NAMALWA (cell line): ENCODE data around the gene CPVL.
A peak's percentile ranks its signal among the peaks of the same experiment; 100 is the strongest.

Experiments
- DNase-seq: peaks from one replicate; pipeline ENCODE4 v3.0.0-alpha.2; 2015; ENCODE audit warnings: low spot score

The CPVL gene

DNA sequence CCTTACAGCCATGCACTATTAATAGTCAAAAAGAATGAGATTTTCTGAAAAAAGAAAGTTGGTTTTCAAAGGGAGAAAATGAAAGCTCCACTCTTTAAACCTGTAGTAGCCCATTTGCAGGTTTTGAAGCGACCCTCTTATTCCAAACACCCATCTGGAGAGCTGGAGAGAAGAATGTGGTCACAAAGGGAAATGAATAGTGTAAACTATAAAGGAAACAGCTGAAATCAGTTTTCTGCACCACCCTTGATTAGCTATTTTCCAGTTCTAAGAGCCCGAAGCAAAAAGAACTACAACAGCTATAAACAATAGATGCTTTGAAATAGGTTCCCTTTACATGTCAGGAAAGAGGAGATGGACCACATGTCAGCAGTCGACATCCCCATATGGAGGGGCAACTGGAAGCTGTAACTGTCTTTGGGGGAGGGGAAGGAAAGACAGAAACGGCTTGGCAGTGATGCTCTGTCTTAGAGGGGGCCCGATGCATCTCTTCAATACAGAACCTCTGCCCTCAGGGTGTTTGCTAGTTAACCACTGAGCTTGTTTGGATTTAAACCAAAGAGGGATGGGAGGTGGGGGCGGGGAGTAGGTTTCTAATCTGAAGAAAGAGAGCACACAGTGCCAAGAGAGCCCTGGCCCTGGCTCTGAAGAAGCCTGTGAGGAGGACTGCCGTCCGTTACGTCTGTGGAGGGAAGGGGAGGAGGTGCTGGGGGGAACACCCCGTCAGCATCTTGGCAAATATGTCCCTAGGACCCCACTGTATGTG, 55.3 kb downstream of the CPVL start:
- DNase-seq = no peak

DNA sequence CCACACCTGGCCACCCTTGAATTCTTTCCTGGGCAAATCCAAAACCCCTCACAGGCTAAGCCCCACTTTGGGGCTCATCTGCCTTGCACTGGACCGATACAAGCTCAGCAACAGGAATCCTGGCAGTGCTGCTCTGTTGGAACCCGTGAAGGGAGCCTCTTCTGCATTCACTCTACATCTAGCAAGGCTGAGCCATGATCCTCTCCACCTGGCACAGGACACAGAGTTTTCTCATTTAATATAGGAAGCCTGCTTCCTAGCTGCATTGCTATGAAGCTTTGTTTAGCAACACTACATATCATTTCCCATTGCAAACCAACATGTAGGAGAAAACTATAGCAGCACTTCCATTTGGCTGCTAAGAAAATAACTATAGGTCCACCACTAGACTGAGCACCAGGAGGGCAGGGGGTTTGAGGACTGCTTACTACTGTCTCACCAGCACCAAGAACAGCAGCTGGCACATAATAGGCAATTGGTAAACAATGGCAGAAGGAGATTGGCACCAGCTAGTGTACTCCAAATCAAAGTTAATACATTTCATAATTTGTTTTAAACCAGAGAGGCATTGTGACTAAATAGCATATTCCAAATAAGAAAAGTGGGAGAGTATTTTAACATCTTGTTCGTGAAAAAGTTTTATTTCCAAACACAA, 56.1 kb downstream of the CPVL start:
- DNase-seq = no peak

DNA sequence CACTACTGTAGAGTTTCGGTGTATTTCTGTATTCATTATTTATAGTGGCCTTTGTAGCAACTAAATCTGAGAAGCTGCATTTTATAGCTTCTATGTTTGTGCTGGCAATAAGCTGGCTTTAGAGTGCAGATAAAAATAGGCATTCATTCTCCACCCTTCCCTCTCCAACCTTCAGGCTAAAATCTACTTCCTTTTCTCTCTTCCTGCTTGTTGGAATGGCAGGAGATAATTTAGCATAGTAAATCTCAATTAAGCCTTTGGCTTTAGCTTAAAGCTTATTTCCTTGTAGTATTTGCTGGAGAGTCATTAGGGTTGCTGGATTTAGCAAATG, 58.5 kb downstream of the CPVL start:
- no peak for DNase-seq

DNA sequence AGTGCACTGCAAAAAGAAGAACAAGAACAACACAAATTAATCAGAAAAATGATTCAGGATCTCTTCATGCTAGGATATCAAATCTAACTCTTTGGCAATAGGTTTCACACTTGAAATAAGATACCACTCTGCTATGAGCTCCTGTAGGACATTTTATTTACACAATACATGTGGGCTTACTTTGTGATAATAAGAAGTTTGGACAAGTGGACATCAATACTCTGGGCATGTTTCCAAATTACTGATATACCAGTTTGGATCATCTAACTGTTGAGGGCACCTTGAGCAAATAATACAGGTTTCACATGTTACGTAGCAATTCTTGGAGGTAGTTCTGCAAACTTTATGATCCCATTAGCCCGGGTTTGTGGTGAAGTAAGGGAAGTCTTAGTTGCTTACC, 59.8 kb downstream of the CPVL start:
- no peak for DNase-seq

DNA sequence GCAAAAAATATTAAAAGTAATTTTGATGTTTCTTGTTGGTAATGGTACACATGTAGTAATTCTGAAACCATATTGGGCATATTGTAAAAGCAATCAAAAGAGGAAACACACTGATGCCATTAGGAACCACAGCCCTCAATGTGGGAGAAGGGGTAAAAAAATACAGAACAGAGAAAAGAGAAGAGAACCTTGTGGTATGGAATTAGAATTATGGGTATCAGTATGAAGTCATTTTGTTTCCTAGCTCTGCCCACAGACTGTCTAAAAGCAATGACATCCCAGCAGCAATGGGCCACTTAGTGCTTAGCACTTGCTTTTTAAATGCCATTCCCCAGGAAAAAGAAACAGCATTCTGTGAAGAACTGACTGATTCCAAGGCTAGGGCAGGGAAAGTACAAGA, 61.5 kb downstream of the CPVL start:
- no peak for DNase-seq

DNA sequence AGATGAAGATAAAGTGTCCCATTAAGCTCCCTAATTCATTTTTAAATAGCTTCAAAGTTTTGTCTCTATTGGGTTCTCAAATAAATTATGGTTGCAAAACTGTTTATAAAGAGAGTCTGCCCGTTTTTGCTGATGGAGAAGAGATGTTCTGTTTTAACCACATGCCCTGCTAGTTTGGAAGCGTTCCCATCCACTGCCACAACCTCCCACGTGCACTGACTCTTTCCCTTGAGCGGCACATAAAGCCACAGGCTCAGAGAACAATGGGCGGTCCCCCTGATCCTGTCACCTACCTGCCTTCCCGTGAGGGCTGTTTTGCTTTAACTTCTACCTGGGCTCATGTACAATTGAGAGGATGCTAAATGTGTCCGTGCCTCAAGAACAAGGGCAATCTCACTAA, 65.5 kb downstream of the CPVL start:
- DNase-seq = no peak

DNA sequence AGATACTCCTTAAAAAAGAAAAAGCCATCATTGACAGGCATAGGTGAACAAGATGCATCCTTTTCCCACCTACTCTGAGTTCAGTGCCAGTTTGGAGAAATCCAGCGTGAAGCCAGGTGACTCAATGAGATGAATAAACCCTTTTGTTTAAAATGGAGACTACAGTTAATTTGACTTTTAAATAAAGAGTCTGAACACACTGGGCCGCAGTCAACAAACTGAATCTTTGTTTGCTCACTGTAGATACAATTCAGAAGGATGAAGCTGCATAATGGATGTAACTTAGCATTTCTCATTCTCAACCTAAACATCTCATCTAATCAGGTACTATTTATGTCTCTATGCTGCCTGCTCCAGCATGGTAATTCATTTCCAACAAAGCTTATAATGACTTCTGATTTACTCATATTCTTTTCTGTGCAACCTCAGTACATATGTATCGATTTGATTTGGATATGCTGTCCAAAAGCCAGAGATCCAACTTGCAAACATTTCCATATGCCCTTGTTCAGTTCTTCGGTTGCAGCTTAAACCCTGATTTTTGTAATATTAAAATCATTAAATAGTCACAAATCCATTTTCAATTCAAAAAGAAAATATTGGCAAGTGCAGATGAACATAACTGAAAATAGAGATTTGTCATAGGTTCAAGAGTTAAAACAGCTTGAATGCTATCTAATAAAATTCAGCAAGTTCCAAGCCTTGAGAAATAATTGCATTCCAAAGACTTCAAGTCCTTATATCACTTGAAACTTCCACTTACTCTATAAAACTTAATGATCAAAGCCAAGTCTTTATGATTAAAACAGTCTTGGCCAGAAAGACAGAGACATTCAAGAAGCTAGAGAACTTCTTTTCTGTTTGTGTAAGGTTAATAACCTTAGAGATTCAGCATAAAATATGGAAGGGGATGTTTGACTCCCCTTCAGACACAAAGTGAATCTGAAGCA, 67.8 kb downstream of the CPVL start:
- no peak for DNase-seq

DNA sequence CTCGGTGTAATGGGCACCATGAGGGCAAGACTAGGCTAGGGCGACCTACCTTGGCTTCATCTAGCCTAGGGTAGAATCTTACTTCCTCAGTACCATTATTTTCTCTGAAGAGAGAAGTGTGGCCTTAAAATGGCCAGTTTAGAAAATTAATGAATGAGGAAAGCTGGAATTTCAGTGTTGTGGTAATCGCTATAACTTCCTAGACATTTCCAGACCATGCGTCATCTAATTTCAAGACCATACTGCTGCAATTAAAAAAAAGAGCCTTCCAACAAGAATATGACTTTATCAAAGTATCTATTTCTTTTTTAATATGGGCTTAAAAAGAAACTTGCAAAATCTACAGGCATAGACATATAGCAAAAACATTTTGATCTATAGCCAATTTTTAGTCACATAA, 68.5 kb downstream of the CPVL start:
- no peak for DNase-seq

DNA sequence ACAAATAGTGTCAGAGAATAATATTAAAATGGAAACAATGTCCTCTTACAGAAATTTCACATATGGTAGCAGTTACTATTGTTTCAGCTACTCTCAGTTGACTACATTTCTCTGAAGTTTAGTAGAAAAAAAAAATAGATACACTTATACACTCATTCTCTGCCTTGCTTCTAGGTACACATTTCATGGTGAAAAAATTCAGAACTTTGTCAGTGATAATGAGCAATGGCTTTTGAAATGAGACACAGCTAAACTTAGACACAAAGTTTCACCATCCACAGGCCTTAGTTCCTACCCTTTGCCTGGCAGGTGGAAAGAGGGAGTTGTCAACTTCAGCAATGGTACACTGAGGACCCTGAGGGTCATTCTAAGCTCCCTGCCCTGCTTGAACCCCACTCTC, 69.2 kb downstream of the CPVL start:
- no peak for DNase-seq

DNA sequence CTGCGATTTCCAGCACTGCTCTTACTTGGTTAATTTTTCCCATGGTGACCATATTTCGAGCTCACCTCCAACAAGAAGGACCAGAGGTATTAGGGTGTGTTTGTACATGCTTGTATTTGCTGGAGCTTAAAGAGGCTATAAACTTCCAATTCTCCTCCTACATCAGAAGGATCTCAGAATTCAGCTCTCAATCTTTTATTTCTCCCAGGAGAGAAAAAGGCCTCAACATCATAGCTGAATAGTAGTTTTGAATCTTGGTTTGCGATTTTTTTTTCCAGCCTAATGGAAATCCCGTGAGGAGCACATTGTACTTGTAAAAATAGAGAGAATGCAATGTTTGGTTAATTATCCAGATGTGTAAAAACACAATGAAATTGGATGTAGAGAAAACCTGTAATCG, 69.7 kb downstream of the CPVL start:
- DNase-seq = no peak

DNA sequence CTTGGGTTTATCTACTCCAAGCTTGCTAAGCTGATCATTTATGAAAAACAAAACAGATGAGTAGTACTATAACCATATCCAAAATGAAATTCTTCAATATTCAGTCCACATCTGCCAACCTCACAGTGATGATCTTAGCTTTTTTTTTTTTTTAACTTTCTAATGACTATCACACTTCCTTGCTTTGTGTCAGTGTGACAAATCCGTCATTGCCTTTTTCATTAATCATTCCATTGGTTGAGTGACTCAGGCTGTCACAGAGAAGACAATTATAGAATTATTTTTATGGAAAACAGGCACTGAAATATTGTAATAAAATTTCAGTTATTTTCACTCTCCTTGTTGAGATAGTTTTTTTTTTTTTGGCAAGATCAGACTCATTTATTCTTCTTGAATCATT, 70.7 kb downstream of the CPVL start:
- no peak for DNase-seq

DNA sequence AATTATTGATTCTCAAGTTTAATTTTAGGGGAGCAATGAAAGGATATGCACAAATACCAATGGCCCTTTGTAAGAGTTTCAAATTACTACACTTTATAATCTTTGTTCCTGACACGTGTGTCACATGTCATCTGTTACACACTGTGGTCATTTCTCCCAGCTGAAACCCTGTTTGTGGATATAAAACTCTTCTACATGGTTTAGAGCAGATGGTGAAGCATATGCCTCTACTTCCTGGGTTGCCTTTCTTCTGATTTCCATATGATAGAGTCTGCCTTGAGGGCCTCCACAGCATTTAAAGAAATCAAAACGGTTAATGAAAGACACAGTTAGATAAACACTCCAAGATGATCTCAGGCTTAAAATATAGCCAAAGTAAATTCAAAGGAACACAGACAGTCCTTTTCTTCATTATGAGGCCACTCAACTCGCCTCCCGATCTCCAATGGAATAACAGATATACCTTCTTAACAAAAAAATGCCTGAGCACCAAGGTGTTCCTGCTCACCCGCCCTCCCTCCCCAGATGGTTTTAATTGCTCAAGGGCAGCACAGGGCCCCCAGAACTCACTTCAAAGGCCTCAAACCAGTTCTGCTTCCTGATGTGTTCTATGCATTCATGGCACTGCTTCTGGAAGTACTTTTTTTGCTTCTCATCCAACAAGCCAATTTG, 75.0 kb downstream of the CPVL start:
- no peak for DNase-seq

DNA sequence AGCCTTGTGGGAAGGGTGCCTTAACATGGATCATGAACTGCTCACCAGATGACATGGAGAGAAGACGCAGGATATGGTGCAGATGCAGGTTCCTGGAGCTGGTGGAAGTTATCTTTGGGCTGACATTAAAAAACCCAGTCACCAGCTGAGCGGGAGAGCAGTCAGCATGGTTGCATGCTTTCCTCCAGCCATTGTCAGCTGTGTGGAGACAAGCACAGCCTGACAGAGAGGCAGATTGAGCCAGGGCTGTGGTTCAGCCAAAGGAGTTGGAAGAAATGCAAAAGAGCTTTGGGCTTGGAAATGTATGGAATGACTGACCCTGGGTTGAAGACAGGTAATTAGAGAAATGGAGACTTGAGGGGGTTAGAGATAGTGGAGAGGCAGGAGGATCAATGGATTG, 79.7 kb downstream of the CPVL start:
- DNase-seq = no peak

DNA sequence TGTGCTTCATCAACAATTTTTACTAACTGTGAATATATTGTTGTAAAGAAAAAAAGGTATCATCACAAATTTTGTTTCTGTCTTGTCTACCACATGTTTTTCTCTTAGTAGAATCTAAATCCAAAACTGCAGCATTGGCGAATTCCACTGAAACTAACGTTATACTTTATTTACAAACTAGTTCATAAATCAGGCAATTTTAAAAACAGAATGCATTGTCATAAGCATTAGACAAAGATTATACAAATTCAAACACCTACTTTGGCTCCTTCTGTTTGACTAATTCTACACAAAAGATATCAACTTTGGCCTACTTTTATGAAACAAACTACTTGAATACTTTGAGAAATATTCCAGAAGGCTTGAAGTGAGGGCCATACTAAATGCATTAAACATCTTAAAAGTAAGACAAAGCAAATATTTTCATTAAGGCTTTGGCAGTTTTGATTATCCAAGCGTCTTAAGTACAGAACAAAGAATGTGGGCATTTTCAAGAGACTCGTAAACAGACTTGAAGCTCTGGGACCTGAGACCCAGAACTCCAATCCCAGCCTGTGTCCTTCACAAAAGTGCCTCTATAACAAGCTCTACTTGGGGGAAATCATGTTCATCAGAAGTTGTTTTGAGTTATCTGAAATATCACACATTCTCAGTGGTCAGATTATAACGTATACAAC, 81.0 kb downstream of the CPVL start:
- DNase-seq = no peak

DNA sequence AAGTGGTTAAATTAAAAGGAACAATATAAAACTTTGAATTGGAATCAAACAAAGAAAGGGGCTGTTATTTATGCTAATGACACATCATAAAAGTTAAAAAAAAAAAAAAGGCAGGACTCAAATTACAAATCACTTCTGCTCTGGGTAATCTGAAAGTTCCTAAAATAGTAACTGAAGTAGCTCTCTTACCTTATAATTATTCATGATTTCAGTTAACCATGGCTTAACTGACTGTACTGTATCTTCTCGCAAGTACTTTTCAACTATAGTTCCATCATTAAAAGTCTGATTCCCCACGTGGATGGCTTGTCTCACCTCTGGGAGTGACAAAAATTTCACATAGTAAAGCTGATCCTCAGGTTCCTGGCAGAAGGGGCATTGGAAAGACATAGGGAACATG, 82.5 kb downstream of the CPVL start:
- no peak for DNase-seq

DNA sequence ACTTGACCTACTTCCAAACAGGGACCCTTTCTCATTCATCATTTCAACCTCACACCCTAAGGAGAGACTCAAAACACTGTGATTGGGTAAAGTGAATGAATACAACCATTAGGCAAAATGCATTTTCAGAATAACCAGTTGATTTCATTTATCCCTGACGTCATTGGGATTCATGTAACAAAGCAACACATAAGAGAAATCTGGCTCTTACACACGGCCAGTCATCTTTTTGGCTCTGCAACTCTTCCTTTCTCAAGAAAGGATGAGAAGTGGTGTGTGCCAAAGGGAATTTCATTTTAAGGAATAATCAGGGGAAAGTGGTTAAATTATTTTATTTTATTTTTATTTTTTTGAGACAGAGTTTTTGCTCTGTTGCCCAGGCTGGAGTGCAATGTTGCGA, 83.1 kb downstream of the CPVL start:
- DNase-seq = no peak

DNA sequence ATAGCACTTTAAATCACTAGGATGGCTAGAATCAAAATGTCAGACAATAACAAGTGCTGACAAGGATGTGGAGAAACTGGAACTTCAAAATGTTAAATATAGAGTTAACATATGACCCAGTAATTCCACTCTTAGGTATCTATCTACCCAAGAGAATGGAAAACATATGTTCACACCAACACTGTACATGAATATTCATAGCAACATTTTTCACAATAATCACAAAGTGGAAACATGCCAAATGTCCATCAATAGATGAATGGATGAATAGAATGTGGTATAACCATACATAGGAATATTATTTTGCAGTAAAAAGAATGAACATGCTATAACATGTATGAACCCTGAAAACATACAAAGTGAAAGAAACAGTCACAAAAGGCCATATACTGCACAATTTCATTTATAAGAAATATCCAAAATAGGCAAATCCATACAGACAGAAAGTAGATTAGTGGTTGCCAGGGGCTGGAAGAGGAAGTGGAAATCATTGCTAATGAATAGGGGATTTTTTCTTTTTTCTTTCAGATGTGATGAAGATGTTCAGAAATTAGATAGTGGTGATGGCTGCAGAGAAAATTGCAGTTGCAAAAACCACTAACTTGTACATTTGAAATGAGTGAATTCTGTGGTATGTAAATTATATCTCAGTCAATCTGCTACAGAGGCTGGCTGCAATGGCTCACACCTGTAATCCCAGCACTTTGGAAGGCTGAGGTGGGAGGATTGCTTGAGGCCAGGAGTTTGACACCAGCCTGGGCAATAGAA, 93.0 kb downstream of the CPVL start:
- DNase-seq = peak; percentile 20

DNA sequence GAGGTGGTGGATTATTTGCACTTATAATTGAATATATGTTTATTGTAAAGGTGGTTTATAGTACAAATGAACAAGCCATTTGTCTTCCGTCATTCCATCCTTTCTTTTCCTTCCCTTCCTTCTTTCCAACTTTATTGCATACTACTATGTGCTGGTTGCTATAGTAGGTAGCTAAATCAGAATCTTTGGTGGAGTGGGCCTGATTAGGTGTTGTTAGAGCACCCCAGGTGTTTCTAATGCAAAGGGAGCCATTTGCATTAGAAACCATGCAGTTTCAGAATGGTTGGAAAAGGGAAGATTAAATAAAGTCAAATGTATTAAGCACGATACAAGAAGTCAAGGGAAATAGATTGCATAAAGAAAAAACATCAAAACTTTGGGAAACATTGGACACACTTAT, 99.4 kb downstream of the CPVL start:
- no peak for DNase-seq

DNA sequence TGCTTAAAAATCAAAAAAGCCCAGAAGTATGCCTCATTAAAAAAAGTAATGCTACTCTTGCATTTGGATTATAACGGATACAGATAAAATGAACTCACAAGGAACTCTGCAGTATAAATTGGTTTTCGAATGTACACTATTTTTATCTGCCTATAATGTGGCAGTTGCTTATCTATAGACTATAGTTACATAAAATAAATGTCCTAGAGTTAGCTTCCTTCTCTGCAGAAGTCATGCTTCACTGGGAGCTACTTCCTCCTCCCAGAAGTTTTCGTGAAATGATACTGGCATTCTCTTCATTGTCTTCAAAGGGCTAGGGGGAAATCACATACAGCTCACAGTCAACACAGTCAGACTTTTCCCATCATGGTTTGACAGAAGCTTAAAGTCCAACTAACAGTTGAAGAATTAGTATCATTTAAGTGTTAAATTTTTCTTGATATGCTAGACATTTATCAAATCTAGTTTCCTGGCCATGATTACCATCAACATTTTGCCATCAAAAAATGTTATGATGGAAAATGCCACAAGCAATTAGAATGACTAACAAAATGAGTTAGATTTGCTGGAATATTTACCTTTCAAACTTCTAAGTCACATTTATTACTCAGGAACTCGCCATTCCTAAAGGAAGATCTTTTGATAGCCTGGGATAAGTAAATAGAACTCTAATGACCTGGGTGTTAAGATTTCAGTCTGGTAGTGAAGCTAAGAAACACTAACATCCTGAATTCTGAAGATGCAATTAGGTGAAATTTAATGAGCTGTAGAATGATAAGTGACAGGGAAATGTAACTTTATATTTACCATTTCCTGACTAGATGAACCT, 100.9 kb downstream of the CPVL start:
- no peak for DNase-seq

DNA sequence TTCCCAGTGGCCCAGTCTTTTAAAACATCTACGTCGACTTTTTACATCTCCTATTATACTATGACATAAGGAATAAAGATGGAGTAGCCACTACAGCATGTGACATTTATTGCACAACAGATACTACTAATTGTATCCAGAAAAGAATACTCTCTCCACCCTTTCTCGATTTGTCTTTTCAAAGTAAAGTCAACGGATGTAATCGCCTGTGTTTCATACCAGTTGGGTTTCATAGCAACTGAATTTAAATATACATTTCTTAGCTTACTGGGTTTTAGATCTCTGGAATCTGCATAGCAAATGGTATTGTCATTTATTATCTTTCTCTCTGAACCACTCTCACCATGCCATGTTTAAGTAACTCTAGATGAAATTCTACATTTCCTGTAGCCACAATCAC, 101.8 kb downstream of the CPVL start:
- no peak for DNase-seq
